Activated naive CD4-positive, alpha-beta T cell treated with anti-CD3 and anti-CD28 coated beads for 36 hours (primary cell): ENCODE measurements around the gene DELE1. TPM values are rescaled to one million over a fixed set of nuclear protein-coding genes. Genes with fewer than 3 reads are reported as not detected.

Experiments
- CTCF ChIA-PET: fragments of 350-600 bp; sonication (Branson Sonifier 250); formaldehyde crosslinking; loops from one replicate; lab custom pipeline; 2021; ENCODE audit warnings: antibody characterized with exemption; lab: Charles Lee
- DNase-seq: peaks from one replicate; pipeline ENCODE4 v3.0.0-alpha.2; 2020
- H3K27ac Mint-ChIP-seq: one replicate; pipeline ENCODE4 v1.8.0; 2021; ENCODE audit warnings: mild to moderate bottlenecking, mixed read lengths
- H3K27me3 Mint-ChIP-seq: one replicate; pipeline ENCODE4 v1.8.0; 2021; ENCODE audit warnings: low read depth, mixed read lengths
- H3K36me3 Mint-ChIP-seq: one replicate; pipeline ENCODE4 v1.8.0; 2021; ENCODE audit warnings: low read depth, mixed read lengths
- H3K4me1 Mint-ChIP-seq: one replicate; pipeline ENCODE4 v1.8.0; 2021; ENCODE audit warnings: low read depth, mixed read lengths
- H3K4me3 Mint-ChIP-seq: one replicate; pipeline ENCODE4 v1.8.0; 2021; ENCODE audit warnings: mild to moderate bottlenecking, moderate library complexity, mixed read lengths
- H3K9me3 Mint-ChIP-seq: one replicate; pipeline ENCODE4 v1.8.0; 2021; ENCODE audit warnings: mixed read lengths
- intact Hi-C: fragments of 100-400 bp; cut with micrococcal nuclease; formaldehyde crosslinking; loops from one replicate; pipeline ENCODE4 v1.15.1; 2023
- total RNA-seq, 2 experiments: library from RNA; stranded (reverse); gene quantifications; one replicate each; pipeline ENCODE4 v1.2.3, GENCODE V29; 2021

The DELE1 gene, protein sequence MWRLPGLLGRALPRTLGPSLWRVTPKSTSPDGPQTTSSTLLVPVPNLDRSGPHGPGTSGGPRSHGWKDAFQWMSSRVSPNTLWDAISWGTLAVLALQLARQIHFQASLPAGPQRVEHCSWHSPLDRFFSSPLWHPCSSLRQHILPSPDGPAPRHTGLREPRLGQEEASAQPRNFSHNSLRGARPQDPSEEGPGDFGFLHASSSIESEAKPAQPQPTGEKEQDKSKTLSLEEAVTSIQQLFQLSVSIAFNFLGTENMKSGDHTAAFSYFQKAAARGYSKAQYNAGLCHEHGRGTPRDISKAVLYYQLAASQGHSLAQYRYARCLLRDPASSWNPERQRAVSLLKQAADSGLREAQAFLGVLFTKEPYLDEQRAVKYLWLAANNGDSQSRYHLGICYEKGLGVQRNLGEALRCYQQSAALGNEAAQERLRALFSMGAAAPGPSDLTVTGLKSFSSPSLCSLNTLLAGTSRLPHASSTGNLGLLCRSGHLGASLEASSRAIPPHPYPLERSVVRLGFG
- 10 to 100 TPM; 48.0 to 50.6 TPM for total RNA-seq

GRCh38 chr5:141923448-141924313 lies at the start of gene DELE1:
DELE1 (plus strand) TSS chr5:141923871; CDS start chr5:141923942, 71 bp downstream.
- Mint-ChIP-seq H3K27me3 (no peaks in the 10 kb centered on the region), H3K4me3 (peak within 1 kb of the TSS; percentile 90), H3K9me3 (no peaks in the 10 kb centered on the region), H3K4me1 (peaks cover 18% of the 10 kb centered on the region), H3K27ac (peak within 1 kb of the TSS; percentile 93), H3K36me3 (peaks cover 19% of the 10 kb centered on the region)
- DNase-seq: peak; percentile 95
- CTCF ChIA-PET: interaction anchor here (0.6 to 4.1 kb wide), 6 partner anchors 9 to 260 kb away, joined by 3 to 33 read pairs (median 4); partner anchors contain the start of gene PCDH1
- intact Hi-C loops: loop anchor here (1.0 kb wide), 6 partner anchors 37 to 402 kb away; partner anchors contain the start of genes RNF14 and SPRY4

DNA sequence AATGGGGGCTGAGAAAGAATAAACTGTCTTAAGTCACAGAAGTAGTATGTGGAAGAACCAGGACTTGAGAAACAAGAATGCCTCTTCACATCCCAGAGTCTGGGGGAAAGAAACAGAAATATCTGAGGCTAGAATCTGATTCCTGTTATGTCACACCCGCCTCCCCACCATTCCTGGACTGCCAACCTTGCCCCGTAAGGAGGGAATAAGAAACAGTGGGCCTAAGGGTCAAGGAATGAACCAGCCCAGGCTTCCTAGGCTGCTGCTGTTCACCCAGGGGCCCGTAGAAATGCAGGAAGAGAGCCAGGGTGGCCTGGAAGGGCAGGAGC lies 49.8 kb upstream of the DELE1 start:
- H3K27me3 Mint-ChIP-seq: peaks cover 47% of the 10 kb centered on the region
- no peak overlapping the region for H3K4me3 Mint-ChIP-seq
- no peak for DNase-seq
- CTCF ChIA-PET: interaction anchor here (8.6 kb wide), 1 partner anchor 181 kb away, joined by 161 read pairs; no protein-coding TSS in a partner anchor
- no peak overlapping the region for H3K27ac Mint-ChIP-seq
- intact Hi-C loops: loop anchor here (10.0 kb wide), 1 partner anchor 459 kb away; the partner anchor contains the start of genes PCDHGA10 and PCDHGB7
- H3K9me3 Mint-ChIP-seq: no peaks in the 10 kb centered on the region
- no peaks in the 10 kb centered on the region for H3K36me3 Mint-ChIP-seq
- H3K4me1 Mint-ChIP-seq: peaks cover 15% of the 10 kb centered on the region

DNA sequence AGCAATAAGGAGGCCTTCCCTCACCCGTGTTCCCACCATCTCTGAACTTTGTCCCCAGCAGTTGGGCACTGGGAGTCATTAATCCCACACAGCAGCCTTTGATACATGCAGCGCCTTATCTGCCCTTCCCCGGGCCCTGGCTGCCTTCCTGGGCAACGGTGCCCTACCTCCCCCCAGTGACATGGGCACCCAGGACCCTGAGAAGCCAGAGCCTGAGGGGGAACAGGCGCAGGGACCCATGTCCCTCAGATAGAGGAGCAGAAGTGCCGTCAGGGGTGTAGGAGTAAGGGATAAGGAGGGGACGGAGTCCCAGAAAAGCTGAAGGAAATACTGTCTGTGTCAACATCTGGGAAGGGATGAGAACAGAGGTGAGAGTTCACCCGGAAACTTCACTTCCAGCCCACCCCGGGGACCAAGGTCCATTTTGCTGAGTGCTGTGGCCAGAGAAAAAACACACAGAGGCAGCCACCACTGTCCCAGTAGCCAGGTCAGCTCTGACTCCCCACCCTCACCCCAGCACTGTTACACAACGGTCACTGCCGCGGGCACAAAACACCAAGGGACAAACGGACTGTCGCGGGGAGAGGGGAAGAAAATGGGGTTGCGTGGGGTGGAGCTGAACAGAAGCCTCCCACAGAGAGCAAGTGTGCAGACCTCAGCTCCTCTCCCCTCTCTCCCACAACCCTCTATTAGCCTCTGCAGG lies 49.3 kb upstream of the DELE1 start:
- no peak overlapping the region for H3K4me3 Mint-ChIP-seq
- H3K36me3 Mint-ChIP-seq: no peaks in the 10 kb centered on the region
- CTCF ChIA-PET: interaction anchor here (1.3 to 8.6 kb wide), 2 partner anchors 173 to 181 kb away, joined by 3 to 161 read pairs; no protein-coding TSS in a partner anchor
- intact Hi-C loops: loop anchor here (10.0 kb wide), 1 partner anchor 460 kb away; the partner anchor contains the start of genes PCDHGA10 and PCDHGB7
- DNase-seq: no peak
- peaks cover 19% of the 10 kb centered on the region for H3K4me1 Mint-ChIP-seq
- H3K27ac Mint-ChIP-seq: no peak overlapping the region
- peaks cover 51% of the 10 kb centered on the region for H3K27me3 Mint-ChIP-seq
- H3K9me3 Mint-ChIP-seq: no peaks in the 10 kb centered on the region

DNA sequence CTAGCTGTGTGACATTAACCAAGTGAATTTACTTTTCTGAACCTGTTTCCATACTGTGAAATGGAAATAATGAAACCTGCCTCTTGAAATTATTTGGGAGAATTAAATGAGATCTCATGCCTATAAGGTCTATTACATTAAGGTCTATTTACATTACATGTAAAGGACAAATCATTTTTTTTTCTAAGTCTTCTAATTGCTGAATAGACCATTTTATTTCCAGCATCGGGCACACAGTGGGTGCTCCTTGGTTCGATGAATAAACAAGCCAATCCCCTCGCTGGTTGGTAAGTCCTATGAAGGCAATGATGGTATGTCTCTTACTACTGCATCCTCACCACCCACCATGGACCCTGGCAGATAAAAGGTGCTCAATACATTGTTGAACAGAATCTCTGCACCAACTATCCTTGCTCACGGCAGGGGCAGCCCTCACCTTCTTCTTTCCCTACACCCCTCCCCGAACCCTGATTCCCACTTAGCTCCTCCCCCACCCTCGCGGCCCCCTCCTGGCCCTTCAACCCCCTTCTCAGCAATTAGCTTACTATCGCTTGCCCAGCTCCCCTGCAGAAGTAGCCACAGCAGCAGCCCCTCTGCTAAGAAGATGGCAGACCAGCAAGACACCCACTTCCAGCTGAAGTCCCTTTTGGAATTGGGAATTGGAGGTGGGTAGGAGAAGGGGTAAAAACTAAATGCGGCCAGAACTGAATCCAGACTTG lies 48.5 kb upstream of the DELE1 start:
- Mint-ChIP-seq H3K4me1 (peaks cover 19% of the 10 kb centered on the region), H3K36me3 (no peaks in the 10 kb centered on the region), H3K27ac (no peak overlapping the region), H3K27me3 (peaks cover 51% of the 10 kb centered on the region), H3K4me3 (no peak overlapping the region), H3K9me3 (no peaks in the 10 kb centered on the region)
- intact Hi-C loops: loop anchor here (5.0 to 10.0 kb wide), 2 partner anchors 123 to 460 kb away; partner anchors contain the start of genes PCDHGA10 and PCDHGB7
- CTCF ChIA-PET: interaction anchor here (1.3 to 8.6 kb wide), 3 partner anchors 136 to 182 kb away, joined by 3 to 161 read pairs (median 3); no protein-coding TSS in a partner anchor
- no peak for DNase-seq

DNA sequence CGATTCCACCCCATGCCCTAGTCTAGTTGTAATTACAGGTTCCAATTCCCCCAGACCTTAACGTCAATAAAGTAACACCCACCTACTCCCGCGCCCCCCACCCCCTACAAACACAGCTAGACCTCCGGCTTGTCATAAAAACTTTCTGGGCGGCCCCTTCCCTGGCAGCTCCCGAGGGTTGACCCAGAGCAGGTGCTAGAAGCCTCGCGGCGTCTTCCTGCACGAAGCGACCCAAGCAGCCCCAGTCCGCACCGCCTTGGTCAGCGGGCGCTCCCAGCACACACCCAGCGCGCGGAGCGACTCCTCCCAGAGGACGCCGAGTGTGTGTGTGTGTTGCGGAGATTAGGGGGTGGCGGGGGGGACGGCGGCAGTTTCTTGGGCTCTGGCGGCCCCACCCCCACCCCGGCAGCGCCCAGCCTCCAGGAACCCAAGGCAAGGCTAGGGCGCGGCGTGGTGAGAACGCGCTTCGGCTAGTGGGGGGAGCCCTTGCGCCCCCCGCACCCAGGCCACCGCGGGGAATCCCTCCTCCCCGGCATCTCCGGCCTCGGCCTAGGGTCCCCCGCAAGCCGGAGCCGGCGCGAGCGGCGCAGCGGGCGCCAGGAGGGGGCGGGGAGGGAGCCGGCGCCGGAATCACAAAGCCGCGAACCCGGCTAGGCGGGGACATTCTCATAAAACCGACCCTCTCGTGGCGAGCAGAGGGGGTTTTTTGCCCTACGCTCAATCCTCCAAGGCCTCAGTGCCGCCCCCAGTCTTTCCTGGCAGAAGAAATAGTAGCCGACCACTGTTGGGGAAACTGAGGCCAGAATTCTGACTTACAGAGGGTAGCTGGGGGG lies 47.7 kb upstream of the DELE1 start:
- Mint-ChIP-seq H3K27me3 (peaks cover 51% of the 10 kb centered on the region), H3K9me3 (no peaks in the 10 kb centered on the region), H3K36me3 (no peaks in the 10 kb centered on the region), H3K4me3 (no peak overlapping the region), H3K27ac (no peak overlapping the region), H3K4me1 (peaks cover 19% of the 10 kb centered on the region)
- intact Hi-C loops: loop anchor here (5.0 to 10.0 kb wide), 2 partner anchors 124 to 461 kb away; partner anchors contain the start of genes PCDHGA10 and PCDHGB7
- DNase-seq: no peak
- CTCF ChIA-PET: interaction anchor here (0.7 to 8.6 kb wide), 5 partner anchors 17 to 183 kb away, joined by 3 to 161 read pairs (median 3); no protein-coding TSS in a partner anchor

DNA sequence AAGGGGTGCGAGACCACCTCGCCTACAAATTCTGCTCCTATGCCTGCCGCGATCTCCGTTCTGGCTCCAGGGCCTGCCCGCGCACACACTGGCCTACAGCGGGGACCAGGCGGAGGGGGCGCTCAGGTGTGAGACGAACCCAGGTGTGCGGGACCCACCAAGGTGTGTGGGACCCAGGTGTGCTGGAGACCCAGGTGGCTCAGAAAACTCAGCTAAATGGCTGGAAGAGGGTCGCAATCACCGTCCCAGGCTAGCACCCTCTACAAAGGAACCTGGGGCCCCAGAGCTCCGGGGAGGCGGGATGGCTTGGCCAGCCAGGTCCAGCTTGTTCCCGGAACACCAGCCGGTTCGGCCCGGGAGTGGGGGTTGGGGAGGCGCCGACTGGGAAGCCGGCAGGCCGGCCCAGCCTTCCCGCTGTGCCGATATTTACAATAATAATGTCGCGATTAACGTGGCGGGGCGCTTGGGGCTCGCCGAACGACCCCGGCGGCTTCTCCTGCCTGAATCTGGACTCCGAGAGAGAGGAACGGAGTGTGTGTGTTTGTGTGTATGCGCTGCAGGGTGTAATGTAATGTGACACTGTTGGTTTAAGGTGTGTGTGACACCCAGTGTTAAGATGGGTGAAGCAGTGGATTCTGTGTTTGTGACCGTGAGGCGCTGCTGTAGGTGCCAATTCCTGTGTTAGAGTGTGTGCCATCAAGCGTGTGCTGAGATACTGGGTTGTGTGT lies 46.9 kb upstream of the DELE1 start:
- CTCF ChIA-PET: interaction anchor here (0.7 to 8.6 kb wide), 7 partner anchors 16 to 183 kb away, joined by 3 to 161 read pairs (median 3); no protein-coding TSS in a partner anchor
- Mint-ChIP-seq H3K4me3 (peak overlapping the region; percentile 22), H3K27ac (no peak overlapping the region), H3K27me3 (peaks cover 56% of the 10 kb centered on the region), H3K36me3 (no peaks in the 10 kb centered on the region), H3K9me3 (no peaks in the 10 kb centered on the region), H3K4me1 (peaks cover 19% of the 10 kb centered on the region)
- intact Hi-C loops: loop anchor here (5.0 to 10.0 kb wide), 2 partner anchors 124 to 462 kb away; partner anchors contain the start of genes PCDHGA10 and PCDHGB7
- no peak for DNase-seq

- Mint-ChIP-seq H3K36me3 (no peaks in the 10 kb centered on the region), H3K4me3 (peak overlapping the region; percentile 22), H3K9me3 (no peaks in the 10 kb centered on the region), H3K27me3 (peaks cover 61% of the 10 kb centered on the region), H3K4me1 (peaks cover 19% of the 10 kb centered on the region), H3K27ac (no peak overlapping the region)
- intact Hi-C loops: loop anchor here (5.0 to 10.0 kb wide), 2 partner anchors 125 to 463 kb away; partner anchors contain the start of genes PCDHGA10 and PCDHGB7
- DNase-seq: peak; percentile 16
- CTCF ChIA-PET: interaction anchor here (0.6 to 8.6 kb wide), 22 partner anchors 9 to 239 kb away, joined by 3 to 161 read pairs (median 8); partner anchors contain the start of gene PCDH12
Observed at GRCh38 chr5:141877356-141878185, 46.1 kb upstream of the DELE1 start.

DNA sequence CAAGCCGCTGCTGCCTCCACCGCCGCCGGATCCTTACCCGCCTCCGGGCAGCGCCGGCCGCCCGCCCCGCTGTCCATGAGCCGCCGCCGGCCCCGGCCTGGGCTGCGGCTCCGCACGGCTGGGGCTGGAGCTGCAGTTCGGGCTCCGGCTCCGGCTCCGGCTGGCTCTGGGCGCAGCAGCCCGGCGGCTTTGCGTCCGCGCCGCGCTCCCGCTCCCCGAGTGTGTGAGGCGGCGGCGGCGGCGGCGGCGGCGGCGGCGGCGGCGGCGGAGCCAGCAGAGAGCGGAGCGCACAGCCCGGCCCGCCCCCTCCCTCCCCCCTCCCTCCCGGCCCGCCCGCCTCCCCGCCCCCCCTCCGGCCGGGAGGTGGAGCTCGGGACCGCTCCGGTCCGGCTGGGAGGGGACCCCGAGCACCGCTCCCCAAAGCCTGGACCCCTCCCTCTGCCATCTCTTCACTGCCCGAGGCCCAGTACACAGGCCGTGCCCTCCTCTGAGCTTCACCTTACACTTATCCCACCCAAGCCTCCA lies 45.4 kb upstream of the DELE1 start, which contains the start of gene PCDH1:
TSS of gene PCDH1 (minus strand) at position 225 of the 525 bp plus-strand sequence. CDS start at position 77, 148 bp downstream.
- no peaks in the 10 kb centered on the region for H3K9me3 Mint-ChIP-seq
- peaks cover 19% of the 10 kb centered on the region for H3K4me1 Mint-ChIP-seq
- DNase-seq: peak; percentile 16

More for the DNA sequence above, 45.4 kb upstream of the DELE1 start, which contains the start of gene PCDH1:
- Mint-ChIP-seq H3K36me3 (no peaks in the 10 kb centered on the region), H3K27me3 (peaks cover 63% of the 10 kb centered on the region), H3K4me3 (peak within 1 kb of the TSS; percentile 65), H3K27ac (no peak within 1 kb of the TSS)
- intact Hi-C loops: loop anchor here (5.0 to 10.0 kb wide), 2 partner anchors 126 to 463 kb away; partner anchors contain the start of genes PCDHGA10 and PCDHGB7
- CTCF ChIA-PET: interaction anchor here (0.6 to 8.6 kb wide), 36 partner anchors 10 to 240 kb away, joined by 3 to 161 read pairs (median 5); partner anchors contain the start of genes DELE1, PCDH12 and RNF14
